NCI-H128 (cell line): Measurements from ENCODE around the gene ETV1.

Experiments
- DNase-seq: peaks from one replicate; lab custom pipeline; 2025; ENCODE audit not compliant: unreplicated experiment; lab: John Stamatoyannopoulos, UW

ETV1 gene

DNA sequence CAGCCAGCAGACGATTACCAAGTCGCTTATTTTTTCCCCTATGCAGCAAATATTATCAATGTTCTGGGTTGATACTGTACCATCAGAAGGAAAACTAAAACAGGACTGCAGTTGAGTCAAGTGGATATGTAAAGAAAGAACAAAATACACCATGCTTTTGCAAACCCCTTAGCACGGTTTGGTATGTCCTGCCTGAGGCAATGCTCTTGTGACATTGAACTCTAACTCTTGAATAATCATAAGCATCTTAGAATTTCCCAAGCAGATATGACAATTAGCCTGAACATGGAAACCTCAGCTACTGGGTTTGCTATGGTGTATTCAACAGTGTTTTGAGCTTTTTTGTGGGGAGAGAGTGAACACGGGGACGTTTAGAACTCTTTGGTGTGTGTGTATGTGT, 107.4 kb downstream of the ETV1 start:
- DNase-seq: no peak

GRCh38 chr7:13880789-13881188, 108.7 kb downstream of the ETV1 start:
- DNase-seq: no peak

DNA sequence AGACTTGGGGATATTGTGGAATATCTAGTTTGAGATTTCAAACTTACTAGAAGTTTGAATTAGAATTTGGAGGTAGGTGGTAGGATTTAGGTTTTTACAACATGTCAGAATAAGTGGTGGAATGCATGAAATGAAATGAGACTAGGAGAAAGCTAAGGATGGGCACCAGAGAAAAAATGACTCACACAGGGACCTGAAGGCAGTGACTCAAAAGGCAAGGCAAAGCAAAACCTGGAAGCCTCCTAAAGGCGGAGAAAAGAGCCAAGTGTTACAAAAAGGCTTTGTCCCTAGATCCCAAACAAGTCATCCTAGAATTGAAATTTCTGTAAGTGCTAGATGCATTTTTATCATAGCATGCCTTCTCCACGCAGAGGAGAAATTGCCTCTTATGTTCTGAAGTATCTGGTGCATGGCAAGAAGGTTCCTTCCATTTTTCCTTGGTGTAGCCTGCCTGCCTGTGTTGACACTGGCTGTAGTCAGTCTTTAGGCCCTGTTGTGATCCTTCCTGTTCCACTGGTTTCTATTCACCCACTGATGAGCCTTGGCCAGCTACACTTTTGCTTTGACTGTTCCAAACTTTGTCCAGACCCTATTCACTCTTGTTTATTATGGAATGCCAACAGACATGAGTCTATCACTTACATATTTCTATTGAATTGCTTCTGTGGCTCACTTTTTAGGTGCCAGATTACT, 109.3 kb downstream of the ETV1 start:
- DNase-seq: no peak

GRCh38 chr7:13879143-13879542, 110.3 kb downstream of the ETV1 start:
- DNase-seq: no peak

GRCh38 chr7:13878154-13878553, 111.3 kb downstream of the ETV1 start:
- no peak for DNase-seq

GRCh38 chr7:13875496-13876074, 113.9 kb downstream of the ETV1 start:
- DNase-seq: no peak

GRCh38 chr7:13874783-13875182, 114.7 kb downstream of the ETV1 start:
- DNase-seq: no peak

GRCh38 chr7:13872709-13873108, 116.8 kb downstream of the ETV1 start:
- no peak for DNase-seq

GRCh38 chr7:13871008-13871407, 118.5 kb downstream of the ETV1 start:
- DNase-seq: no peak

GRCh38 chr7:13860734-13861133, 128.7 kb downstream of the ETV1 start:
- DNase-seq: no peak

DNA sequence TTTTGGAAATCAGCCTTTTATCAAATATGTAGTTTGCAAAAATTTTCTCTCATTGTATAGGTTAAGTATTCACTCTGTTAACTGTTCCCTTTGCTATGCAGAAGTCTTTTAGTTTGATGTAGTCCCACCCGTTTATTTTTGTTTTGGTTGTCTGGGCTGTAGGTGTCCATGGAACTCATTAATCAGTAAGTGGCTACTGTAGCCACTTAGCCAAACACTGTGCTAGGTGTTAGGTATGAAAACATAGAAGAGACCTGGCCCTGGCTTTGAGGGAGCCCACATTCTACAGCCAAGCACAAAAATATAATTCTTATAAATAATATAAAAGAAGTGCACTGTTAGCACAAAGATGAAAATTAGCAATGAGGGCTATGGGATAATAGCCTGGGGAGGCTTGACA, 133.5 kb downstream of the ETV1 start:
- no peak for DNase-seq

DNA sequence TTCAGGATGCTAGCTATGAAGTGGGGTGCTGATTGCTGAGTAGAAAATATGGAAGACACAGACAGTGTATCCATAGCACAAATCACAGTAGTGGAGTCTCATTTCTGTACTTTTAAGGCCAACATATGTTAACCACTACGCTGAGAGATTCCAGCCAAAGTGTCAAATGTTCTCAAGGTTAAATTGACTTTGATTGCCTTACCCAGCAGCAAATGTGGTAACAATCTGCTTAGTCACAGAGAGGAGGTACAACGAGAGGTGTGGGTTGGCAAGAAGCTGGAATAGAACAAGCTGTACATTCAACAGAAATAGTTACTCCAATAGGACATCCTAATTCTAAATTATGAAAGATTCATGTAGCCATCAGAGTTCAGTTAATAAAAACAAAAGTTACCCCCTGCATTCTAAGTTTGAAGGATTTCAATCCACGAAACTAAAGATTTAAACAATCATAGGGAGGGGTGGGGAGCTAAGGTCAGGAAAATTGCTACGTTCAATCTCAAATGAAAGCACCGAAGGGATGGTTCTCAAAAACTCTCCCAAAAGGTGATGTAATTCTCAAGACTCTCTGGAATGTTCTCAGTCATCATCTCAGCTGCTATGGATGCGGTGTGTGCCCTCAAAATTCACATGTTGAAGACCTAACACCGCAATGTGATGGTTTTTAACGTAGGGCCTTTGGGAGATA, 137.0 kb downstream of the ETV1 start:
- no peak for DNase-seq

- no peak for DNase-seq
Observed at GRCh38 chr7:13851736-13852135, 137.7 kb downstream of the ETV1 start.

DNA sequence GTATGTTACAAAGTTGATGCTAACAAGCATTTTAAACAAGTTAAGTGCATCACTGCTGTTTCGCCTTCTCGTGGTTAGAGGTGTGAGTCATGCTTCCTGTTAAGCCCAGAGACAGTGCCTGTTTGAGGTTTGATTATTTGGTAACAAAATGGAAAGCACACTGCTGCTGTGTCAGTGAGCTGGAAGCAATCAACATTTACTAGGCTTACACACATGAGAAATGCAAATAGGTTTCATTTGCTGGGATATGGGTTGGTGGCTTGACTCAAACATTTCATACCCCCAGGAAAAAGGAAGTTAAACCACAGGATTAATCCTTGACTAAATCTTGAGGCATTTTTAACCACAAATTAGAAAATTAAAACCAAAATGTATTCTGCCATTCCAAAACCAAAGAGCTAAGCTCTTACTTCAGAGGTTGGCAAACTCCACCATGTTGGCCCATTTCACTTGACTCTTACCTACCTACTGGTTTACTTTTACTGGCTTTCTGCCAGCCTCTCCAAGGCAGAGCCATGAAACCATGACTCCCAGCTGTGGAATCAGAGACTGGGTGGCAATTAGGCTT, 139.2 kb downstream of the ETV1 start:
- no peak for DNase-seq

DNA sequence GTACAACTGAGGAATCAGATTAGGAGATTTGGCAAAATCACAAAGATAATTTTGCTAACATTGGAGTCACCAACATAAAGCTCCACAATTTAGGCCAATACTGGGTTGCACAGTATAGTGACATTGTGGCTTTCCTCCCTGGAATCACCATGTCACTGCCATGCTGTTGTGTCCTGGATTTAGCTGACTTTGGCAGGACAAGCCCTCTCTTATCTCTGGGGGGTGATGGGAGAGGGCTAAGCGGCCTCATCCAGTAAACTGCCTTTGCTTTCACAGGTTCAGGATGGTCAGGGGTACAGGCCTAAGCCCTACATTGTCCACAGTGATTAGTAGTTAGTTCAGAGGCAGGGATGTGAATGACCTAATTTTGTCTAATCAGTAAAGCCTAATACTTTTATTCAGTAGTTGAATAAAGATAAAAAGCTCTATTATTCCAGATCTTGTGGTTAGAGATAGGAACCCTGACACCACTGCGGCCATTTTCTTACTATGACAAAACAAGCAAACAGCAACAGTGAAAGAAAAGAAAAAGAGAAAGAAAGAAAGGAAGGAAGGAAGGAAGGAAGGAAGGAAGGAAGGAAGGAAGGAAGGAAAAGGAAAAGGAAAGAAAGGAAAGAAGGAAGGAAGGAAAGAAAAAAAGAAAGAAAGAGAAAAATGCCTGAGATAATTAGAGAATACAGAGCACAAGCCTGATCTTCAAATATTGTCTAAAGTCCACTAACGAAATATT, 140.1 kb downstream of the ETV1 start:
- DNase-seq: no peak

GRCh38 chr7:13848681-13849131, 140.8 kb downstream of the ETV1 start:
- DNase-seq: no peak

- DNase-seq: no peak
Observed at GRCh38 chr7:13846386-13846785, 143.1 kb downstream of the ETV1 start.

- DNase-seq: no peak
Observed at GRCh38 chr7:13845601-13846000, 143.9 kb downstream of the ETV1 start.

DNA sequence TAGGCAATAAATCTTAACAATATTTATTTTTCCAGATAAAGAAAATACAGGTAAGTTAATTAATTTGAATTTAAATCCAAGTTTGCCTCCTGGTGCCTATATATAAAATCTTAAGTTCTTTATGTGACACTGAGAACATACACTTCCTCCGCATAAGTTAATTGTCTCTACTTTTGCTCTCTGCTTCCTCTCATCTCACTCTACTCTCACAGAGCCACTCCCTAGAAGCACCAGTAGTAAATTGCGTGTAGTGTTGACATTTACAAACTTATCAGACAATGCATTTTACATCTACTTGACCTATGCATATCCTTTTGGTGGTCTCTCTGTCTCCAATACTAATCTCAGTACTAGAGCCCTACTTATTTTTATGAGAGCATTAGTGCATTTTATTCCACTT, 144.5 kb downstream of the ETV1 start:
- DNase-seq: no peak

- no peak for DNase-seq
Observed at GRCh38 chr7:13841284-13841683, 148.2 kb downstream of the ETV1 start.
